ENCODE results near the gene RPIA. TPM values are rescaled to one million over a fixed set of nuclear protein-coding genes. Genes with fewer than 3 reads are reported as not detected.

RPIA gene
- total RNA-seq, 4 donors from 2014 or later, result 6.5 to 17.6 (median 11.0) TPM

GRCh38 chr2:88707003-88707402 lies 15.5 kb downstream of the RPIA start:
- intact Hi-C loops (cut with DNase I), result no loop called here
- no peak overlapping the region for H3K4me3 ChIP-seq
- 70 to 71% methylated on average over 2 of the region's 2 CpGs for whole genome bisulfite sequencing, 2 donors
- no peaks in the 10 kb centered on the region for H3K27me3 ChIP-seq
- no peak overlapping the region for H3K27ac ChIP-seq
- H3K4me1 ChIP-seq, result peaks cover 0 to 30% (median 0%) of the 10 kb centered on the region in 3 donors
- H3K36me3 ChIP-seq, result peaks cover 0 to 34% (median 0%) of the 10 kb centered on the region in 3 donors
- no peaks in the 10 kb centered on the region for H3K9me3 ChIP-seq
- TF ChIP-seq POLR2A (IDR thresholded peaks at IDR 0.05), result no peak
- no peak for TF ChIP-seq CTCF (IDR thresholded peaks at IDR 0.05)
- no peak for DNase-seq

GRCh38 chr2:88709181-88709631 lies 17.7 kb downstream of the RPIA start:
- Histone ChIP-seq H3K9me3 (no peaks in the 10 kb centered on the region), H3K4me3 (no peak overlapping the region), H3K4me1 (peaks cover 0 to 35% (median 0%) of the 10 kb centered on the region in 3 donors), H3K36me3 (peaks cover 0 to 12% (median 0%) of the 10 kb centered on the region in 3 donors), H3K27ac (peak overlapping the region; percentile 35 to 73 (median 52)), H3K27me3 (no peaks in the 10 kb centered on the region)
- intact Hi-C loops (cut with DNase I), result no loop called here
- DNase-seq, result no peak
- TF ChIP-seq CTCF (IDR thresholded peaks at IDR 0.05) (no peak), POLR2A (IDR thresholded peaks at IDR 0.05) (no peak)
- 89 to 95% methylated on average over 4 of the region's 4 CpGs for WGBS, 2 donors

- Histone ChIP-seq H3K36me3 (no peaks in the 10 kb centered on the region), H3K27me3 (no peaks in the 10 kb centered on the region), H3K4me1 (peaks cover 0 to 35% (median 0%) of the 10 kb centered on the region in 3 donors), H3K27ac (no peak overlapping the region), H3K9me3 (no peaks in the 10 kb centered on the region), H3K4me3 (no peak overlapping the region)
- no peak for DNase-seq
- intact Hi-C loops (cut with DNase I), result no loop called here
- no peak for TF ChIP-seq POLR2A (IDR thresholded peaks at IDR 0.05)
- no peak for TF ChIP-seq CTCF (IDR thresholded peaks at IDR 0.05)
- WGBS, 2 donors, result 60 to 73% methylated on average over 1 of the region's 1 CpG
These were observed 19.8 kb downstream of the RPIA start for GRCh38 chr2:88711289-88711688.

- no peak for DNase-seq
- Histone ChIP-seq H3K4me3 (no peak overlapping the region), H3K4me1 (peaks cover 0 to 35% (median 0%) of the 10 kb centered on the region in 3 donors), H3K27ac (no peak overlapping the region), H3K27me3 (no peaks in the 10 kb centered on the region), H3K36me3 (no peaks in the 10 kb centered on the region), H3K9me3 (no peaks in the 10 kb centered on the region)
- 90 to 95% methylated on average over 1 of the region's 1 CpG for WGBS, 2 donors
- intact Hi-C loops (cut with DNase I), result no loop called here
- TF ChIP-seq CTCF (IDR thresholded peaks at IDR 0.05), result no peak
- no peak for TF ChIP-seq POLR2A (IDR thresholded peaks at IDR 0.05)
These were observed 20.4 kb downstream of the RPIA start for GRCh38 chr2:88711897-88712296.

DNA sequence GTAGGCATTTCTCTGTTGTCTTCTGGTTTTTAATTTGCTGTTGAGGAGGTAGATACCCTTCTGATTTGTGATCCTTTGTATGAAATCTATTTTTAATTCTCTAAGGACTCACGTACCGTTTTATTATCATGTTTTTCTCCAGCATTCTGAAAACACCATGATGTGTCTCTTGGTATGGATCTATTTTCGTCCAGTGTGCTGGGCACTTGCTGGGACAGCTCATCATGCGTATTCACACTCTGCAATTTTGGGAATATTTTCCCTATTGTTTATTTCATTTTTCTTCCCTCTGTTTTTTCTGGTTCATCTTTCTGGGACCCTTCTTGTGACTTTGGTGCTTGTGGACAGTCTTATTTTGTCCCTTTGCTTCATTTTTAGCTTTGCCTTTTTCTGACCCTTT lies 21.9 kb downstream of the RPIA start:
- no peak for TF ChIP-seq POLR2A (IDR thresholded peaks at IDR 0.05)
- no peak for TF ChIP-seq CTCF (IDR thresholded peaks at IDR 0.05)
- H3K9me3 ChIP-seq, result no peaks in the 10 kb centered on the region
- H3K4me3 ChIP-seq, result no peak overlapping the region
- H3K27ac ChIP-seq, result no peak overlapping the region
- WGBS, 2 donors, result 96 to 97% methylated on average over 4 of the region's 4 CpGs
- peaks cover 0 to 35% (median 0%) of the 10 kb centered on the region in 3 donors for H3K4me1 ChIP-seq
- intact Hi-C loops (cut with DNase I), result no loop called here
- no peak for DNase-seq
- no peaks in the 10 kb centered on the region for H3K36me3 ChIP-seq
- H3K27me3 ChIP-seq, result no peaks in the 10 kb centered on the region
